Motor neuron (in vitro differentiated cells): ENCODE results near the gene IGFBPL1. TPM values are rescaled to one million over a fixed set of nuclear protein-coding genes. Genes with fewer than 3 reads are reported as not detected.

ENCODE experiments used
- ATAC-seq, 8 experiments: fragments of 200-7000 bp; cut with Tn5 transposase; replicated peaks in 6 of 8; 2 replicates each; pipeline ENCODE4 v1.8.0; 2021; ENCODE audit warnings: mild to moderate bottlenecking in 8 of 8, moderate library complexity in 8 of 8
- H3K27ac ChIP-seq, 2 donors: fragments of 250-450 bp; sonication (Bioruptor Pico); 2 replicates each; pipeline ENCODE4 v1.9.0; 2021; ENCODE audit warnings: antibody characterized with exemption in 2 of 2, mild to moderate bottlenecking in 2 of 2, moderate library complexity in 1 of 2
- H3K4me1 ChIP-seq, 2 donors: fragments of 250-450 bp; sonication (Bioruptor Pico); replicated peaks in 1 of 2; 2 replicates each; pipeline ENCODE4 v1.6.1; 2021; ENCODE audit warnings: antibody characterized with exemption in 2 of 2, mild to moderate bottlenecking in 2 of 2, moderate library complexity in 1 of 2
- H3K4me3 ChIP-seq, 5 donors: fragments of 250-450 bp; sonication (Bioruptor Pico); 2 replicates each; pipeline ENCODE4 v1.9.0; 2021; ENCODE audit warnings: antibody characterized with exemption in 5 of 5, mild to moderate bottlenecking in 5 of 5, moderate library complexity in 4 of 5
- WGBS, 10 experiments: fragments of 450-650 bp; shearing (Covaris generic); methylation state at CpG; one replicate each; pipeline ENCODE4 v1.0.0; 2022; 5-methylcytosine and 5-hydroxymethylcytosine counted together
- in situ Hi-C, 9 experiments: fragments of 400-800 bp; cut with MboI; loops; one replicate each; pipeline ENCODE4 v1.15.0; 2021; ENCODE audit warnings: low sequenced_read_pairs in 9 of 9, low pct_unique_long_range_greater_than_20kb in 2 of 9; ENCODE audit not compliant: unreplicated experiment in 9 of 9
- total RNA-seq, 8 experiments: library from RNA; unstranded; fragments of 300-600 nt; gene quantifications; 2 replicates each; pipeline versions ENCODE4 v1.2.3 to v1.2.4, GENCODE V29; 2022

Gene IGFBPL1
- total RNA-seq, 8 experiments from 2014 or later, result 0.36 to 236 (median 51.9) TPM; not detected in 1

DNA sequence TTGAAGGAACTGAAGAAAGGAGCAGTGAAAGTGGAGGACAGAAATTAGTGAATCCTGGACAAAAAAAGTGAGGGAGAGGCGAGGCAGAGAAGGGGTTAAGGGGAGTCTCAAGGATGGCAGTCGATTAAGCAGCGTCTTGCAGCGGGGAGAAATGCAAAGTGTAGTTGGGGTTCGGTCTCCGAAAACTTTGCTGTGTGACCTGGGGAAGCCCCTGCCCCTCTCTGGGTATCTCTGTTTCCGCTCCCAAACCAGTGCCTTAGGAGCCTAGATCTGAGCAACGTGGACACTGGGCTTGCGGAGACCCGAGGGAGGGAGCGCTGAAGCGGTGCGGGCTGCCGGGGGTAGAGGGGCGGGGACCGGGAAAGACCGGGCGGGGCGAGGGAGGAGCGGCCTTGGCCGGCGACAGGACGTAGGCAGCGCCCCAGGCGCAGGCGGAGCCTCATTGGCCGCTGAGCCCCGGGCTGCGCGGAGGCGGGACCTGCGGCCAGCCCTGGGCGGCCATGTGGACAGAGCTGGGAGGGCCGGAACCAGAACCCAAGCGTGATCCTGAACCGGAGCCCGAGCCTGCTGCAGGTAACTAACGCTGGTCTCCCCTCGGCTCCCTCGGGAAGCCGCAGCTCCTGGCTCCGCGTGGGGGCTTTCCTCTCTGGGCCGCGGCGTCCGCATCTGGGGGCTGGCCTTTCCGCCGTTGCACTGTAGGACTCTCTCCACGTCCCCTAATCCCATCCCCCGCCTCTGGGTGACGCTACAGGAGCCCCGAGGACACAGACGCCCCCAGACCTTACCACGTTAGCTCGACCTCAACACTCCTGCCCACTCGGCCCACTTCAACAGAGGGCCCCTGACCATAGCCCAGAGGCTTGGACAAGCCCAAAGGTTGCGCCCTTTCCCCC is 31.8 kb downstream of the IGFBPL1 start, which contains the start of gene ALDH1B1:
TSS of gene ALDH1B1 (plus strand) at position 468 of the 893 bp plus-strand sequence. CDS start 3,047 bp downstream, outside the sequence.
- ATAC-seq, result peak; percentile 96 to 99 (median 99)
- H3K4me1 ChIP-seq, result peaks cover 9 to 15% of the 10 kb centered on the region in 2 donors
- in situ Hi-C loops, result loop anchor here in 1 of 9 experiments (25.0 kb wide), 1 partner anchor 305 kb away; no protein-coding TSS in a partner anchor
- H3K4me3 ChIP-seq, result peak within 1 kb of the TSS; percentile 56 to 67 (median 64)
- WGBS, 10 experiments, result 0 to 6% (median 1%) methylated on average over 1 to 9 of the region's 58 CpGs; no CpG with 5 or more reads in 2 of the 10 experiments
- peak within 1 kb of the TSS in 1 of 2 donors; percentile 23 for H3K27ac ChIP-seq

- no peak overlapping the region for H3K27ac ChIP-seq
- in situ Hi-C loops, result loop anchor here in 1 of 9 experiments (25.0 kb wide), 1 partner anchor 304 kb away; no protein-coding TSS in a partner anchor
- WGBS, 10 experiments, result 68 to 93% (median 85%) methylated on average over 2 to 17 of the region's 18 CpGs
- no peak for ATAC-seq
- H3K4me3 ChIP-seq, result peak overlapping the region in 1 of 5 donors; percentile 60
- peaks cover 9 to 15% of the 10 kb centered on the region in 2 donors for H3K4me1 ChIP-seq
These were observed 32.8 kb downstream of the IGFBPL1 start for GRCh38 chr9:38391278-38392118.

DNA sequence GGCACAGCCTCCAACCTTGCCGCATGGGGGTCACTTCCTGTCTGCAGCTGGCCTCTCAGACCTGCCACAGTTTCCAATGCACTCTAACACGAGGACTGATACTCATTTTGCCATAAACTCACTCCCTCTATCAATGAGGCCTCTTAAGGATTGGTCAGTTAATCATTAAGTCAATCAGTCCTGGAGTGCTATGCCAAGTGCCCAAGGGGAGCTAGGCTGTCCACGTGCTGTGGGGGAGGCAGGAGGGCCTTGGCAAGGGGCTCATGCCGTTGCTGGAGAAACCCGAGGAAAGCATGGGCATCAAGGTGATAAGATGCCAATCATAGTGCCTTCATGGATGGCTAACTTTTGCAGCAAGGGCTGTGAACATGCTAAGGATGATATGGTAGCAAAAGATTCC is 33.4 kb downstream of the IGFBPL1 start:
- ATAC-seq, result no peak
- H3K27ac ChIP-seq, result no peak overlapping the region
- in situ Hi-C loops, result loop anchor here in 1 of 9 experiments (25.0 kb wide), 1 partner anchor 304 kb away; no protein-coding TSS in a partner anchor

GRCh38 chr9:38390442-38390841 is 33.8 kb downstream of the IGFBPL1 start:
- in situ Hi-C loops, result loop anchor here in 1 of 9 experiments (25.0 kb wide), 1 partner anchor 303 kb away; no protein-coding TSS in a partner anchor
- no peak for ATAC-seq
- Histone ChIP-seq H3K4me3 (no peak overlapping the region), H3K27ac (no peak overlapping the region), H3K4me1 (peaks cover 9 to 15% of the 10 kb centered on the region in 2 donors)
- WGBS, 10 experiments, result 57 to 100% (median 100%) methylated on average over 1 of the region's 1 CpG; no CpG with 5 or more reads in 5 of the 10 experiments

More for the DNA sequence above, 33.4 kb downstream of the IGFBPL1 start:
- Histone ChIP-seq H3K4me1 (peaks cover 9 to 15% of the 10 kb centered on the region in 2 donors), H3K4me3 (no peak overlapping the region)
- 0 to 88% (median 54%) methylated on average over 1 to 4 of the region's 5 CpGs; no CpG with 5 or more reads in 3 of the 10 experiments for WGBS, 10 experiments

- Histone ChIP-seq H3K4me3 (no peak overlapping the region), H3K27ac (no peak overlapping the region), H3K4me1 (peaks cover 9 to 12% of the 10 kb centered on the region in 2 donors)
- WGBS, 10 experiments, result 0 to 100% (median 56%) methylated on average over 1 to 4 of the region's 4 CpGs
- in situ Hi-C loops, result loop anchor here in 1 of 9 experiments (25.0 kb wide), 1 partner anchor 302 kb away; no protein-coding TSS in a partner anchor
- no peak for ATAC-seq
These were observed 34.9 kb downstream of the IGFBPL1 start for GRCh38 chr9:38389313-38389712.

DNA sequence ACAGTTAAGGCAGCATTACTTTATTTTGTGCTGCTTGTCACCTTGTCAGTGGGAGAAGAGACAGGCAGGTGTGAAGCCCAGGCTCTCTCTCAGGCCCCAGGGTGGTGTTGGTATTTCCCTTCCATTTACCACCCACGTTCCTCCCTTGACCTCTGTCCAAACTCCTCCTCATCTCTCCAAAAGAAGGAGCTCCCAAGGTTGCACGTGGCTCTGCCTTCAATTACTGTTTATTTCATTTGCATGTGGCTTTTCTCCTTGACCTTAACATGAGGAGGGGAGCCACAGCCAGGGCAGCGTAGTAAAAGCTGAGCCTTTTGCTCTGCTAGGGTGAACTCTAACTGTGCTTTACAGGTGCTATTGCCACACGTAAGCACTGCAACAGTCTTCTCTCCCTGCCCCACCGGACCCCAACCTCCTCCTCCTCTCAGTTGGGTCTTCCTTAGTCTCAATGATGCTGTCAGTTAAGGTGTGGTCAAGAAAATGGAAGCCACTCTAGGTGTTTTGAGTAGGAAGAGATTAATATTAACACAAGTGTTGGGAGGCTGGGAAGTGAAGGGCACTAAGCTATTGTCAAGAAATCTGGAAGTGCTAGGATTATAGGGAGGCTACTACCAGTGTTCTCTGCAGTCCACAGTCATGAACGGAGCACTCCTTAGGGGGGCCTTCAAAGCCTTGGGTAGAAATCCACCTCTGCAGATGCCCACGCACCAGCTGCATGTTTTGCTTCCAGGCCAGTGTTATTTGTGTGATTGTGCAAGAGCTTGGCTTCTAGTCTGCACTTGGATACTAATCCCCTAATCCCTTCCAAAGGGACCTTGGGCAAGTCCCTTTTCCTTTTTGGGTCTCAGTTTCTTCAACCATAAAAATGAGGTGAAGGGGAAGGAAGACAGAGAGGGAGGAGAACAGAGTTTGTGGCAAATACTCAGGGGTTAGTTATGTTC is 35.7 kb downstream of the IGFBPL1 start:
- Histone ChIP-seq H3K27ac (no peak overlapping the region), H3K4me1 (peaks cover 3 to 4% of the 10 kb centered on the region in 2 donors), H3K4me3 (no peak overlapping the region)
- ATAC-seq, result no peak
- in situ Hi-C loops, result loop anchor here in 1 of 9 experiments (25.0 kb wide), 1 partner anchor 301 kb away; no protein-coding TSS in a partner anchor
- WGBS, 10 experiments, result 7 to 100% (median 54%) methylated on average over 1 to 5 of the region's 7 CpGs; no CpG with 5 or more reads in 1 of the 10 experiments

DNA sequence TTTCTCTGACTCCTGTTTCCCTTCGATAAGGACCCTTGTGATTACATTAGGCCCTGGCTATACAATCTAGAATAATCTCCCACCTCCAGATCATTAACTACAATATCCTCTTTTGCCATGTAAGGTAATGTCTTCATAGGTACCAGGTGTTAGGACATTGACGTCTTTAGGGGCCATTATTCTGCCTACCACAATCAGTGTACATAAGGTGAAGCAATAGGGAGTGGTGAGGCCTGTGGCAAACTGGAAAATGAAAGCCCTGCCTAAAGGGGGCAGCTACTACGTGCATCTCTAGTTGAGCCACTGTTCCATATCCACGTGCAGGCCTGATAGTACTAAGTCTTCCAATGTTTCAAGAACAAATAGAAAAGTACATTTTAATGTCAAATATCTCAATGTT is 36.5 kb downstream of the IGFBPL1 start:
- Histone ChIP-seq H3K4me1 (no peaks in the 10 kb centered on the region), H3K4me3 (no peak overlapping the region), H3K27ac (no peak overlapping the region)
- ATAC-seq, result no peak
- WGBS, 10 experiments, result 55 to 92% (median 85%) methylated on average over 3 to 4 of the region's 4 CpGs; no CpG with 5 or more reads in 4 of the 10 experiments
- in situ Hi-C loops, result loop anchor here in 1 of 9 experiments (25.0 kb wide), 1 partner anchor 300 kb away; no protein-coding TSS in a partner anchor

DNA sequence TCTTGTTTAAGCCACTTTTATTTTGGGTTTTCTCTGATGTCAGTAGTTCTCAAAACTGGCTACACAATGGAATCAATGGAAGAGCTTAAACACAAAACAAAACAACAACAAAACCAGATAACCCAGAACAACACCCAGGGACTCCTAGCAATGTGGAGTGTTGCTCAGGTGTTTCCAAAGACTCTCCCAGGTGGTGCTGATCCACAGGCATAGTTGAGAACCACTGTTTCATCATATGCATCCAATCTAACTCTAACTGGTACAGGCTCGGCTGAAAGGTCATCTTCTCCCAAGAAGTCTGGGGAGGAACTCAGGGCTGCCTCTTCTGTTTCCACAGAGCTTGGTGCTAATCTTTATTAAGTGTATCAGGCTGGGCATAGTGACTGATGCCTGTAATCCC is 37.2 kb downstream of the IGFBPL1 start:
- H3K4me1 ChIP-seq, result no peaks in the 10 kb centered on the region
- H3K4me3 ChIP-seq, result no peak overlapping the region
- in situ Hi-C loops, result loop anchor here in 1 of 9 experiments (25.0 kb wide), 1 partner anchor 300 kb away; no protein-coding TSS in a partner anchor
- WGBS, 10 experiments, result 83 to 86% (median 86%) methylated on average over 1 of the region's 1 CpG; no CpG with 5 or more reads in 7 of the 10 experiments
- ATAC-seq, result no peak
- no peak overlapping the region for H3K27ac ChIP-seq

DNA sequence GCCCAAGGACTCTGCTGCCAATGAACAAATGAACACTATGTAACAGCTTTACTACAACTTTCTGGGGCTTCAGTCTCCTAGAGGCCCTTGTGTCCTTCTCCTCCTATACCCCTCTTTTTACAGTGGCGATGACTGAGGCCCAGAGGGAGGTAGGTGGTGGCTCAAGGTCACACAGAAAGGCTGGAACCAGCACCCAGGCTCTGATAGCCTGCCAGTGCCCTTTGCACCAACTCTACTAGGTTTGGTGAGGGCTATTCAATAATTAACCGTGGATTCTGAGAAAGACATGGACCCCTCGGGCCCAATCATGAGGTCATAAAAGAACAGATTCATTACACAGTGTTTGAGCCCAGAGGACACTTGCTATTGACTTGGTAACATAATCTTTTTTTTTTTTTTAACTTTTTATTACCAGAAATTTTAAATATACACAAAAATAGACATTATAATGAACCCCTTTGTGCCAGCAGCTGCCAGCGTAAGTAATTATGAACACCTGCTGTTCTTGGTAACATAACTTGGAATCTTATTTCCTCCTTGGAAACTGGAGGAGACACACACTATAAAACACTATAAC is 37.8 kb downstream of the IGFBPL1 start:
- in situ Hi-C loops, result loop anchor here in 1 of 9 experiments (25.0 kb wide), 1 partner anchor 299 kb away; no protein-coding TSS in a partner anchor
- Histone ChIP-seq H3K4me1 (peaks cover 3% of the 10 kb centered on the region in 2 donors), H3K4me3 (no peak overlapping the region), H3K27ac (no peak overlapping the region)
- WGBS, 10 experiments, result 43 to 83% (median 69%) methylated on average over 1 to 4 of the region's 4 CpGs; no CpG with 5 or more reads in 2 of the 10 experiments
- peak in 1 of 8 experiments; percentile 72 for ATAC-seq

GRCh38 chr9:38385896-38386295 is 38.4 kb downstream of the IGFBPL1 start:
- no peak overlapping the region for H3K27ac ChIP-seq
- in situ Hi-C loops, result loop anchor here in 1 of 9 experiments (25.0 kb wide), 1 partner anchor 299 kb away; no protein-coding TSS in a partner anchor
- peaks cover 8% of the 10 kb centered on the region in 2 donors for H3K4me1 ChIP-seq
- no peak for ATAC-seq
- H3K4me3 ChIP-seq, result no peak overlapping the region
- WGBS, 10 experiments, result 17 to 100% (median 93%) methylated on average over 1 to 3 of the region's 3 CpGs; no CpG with 5 or more reads in 5 of the 10 experiments
